Stimulated activated CD4-positive, alpha-beta T cell treated with anti-CD3 and anti-CD28 coated beads, TNF-alpha, amount 100 ng/mL, for 24 hours (primary cell): ENCODE data around the gene PRKG2.

Experiments used
- DNase-seq, 3 experiments: peaks; one replicate each; pipeline ENCODE4 v3.0.0-alpha.2; 2020; ENCODE audit warnings: low read depth in 3 of 3

The PRKG2 gene

GRCh38 chr4:81215931-81216330 is 909 bp upstream of the PRKG2 start:
- DNase-seq: no peak

GRCh38 chr4:81214144-81214880 is 710 bp downstream of the PRKG2 start:
- no peak for DNase-seq

GRCh38 chr4:81213671-81214070 is 1.4 kb downstream of the PRKG2 start:
- DNase-seq: no peak

DNA sequence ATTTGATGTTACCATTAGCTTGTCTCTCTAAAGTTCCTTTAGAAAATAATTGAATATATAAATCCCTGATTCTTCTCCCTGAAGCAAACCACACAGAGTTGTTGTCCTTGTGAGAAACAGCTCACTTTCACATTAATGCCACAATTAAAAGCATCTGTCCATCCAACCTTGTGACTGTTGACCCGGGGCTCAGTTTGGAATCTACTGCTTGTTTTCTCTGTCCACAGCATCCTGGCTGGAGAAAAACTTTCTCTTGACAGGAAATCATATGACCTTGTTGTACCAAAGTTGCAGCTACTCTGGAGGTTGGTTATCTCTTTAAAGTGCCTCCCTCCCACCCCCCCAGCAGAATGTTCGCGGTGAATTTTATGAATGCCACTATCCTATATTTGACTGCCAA is 3.1 kb downstream of the PRKG2 start:
- no peak for DNase-seq

GRCh38 chr4:81207828-81208227 is 7.2 kb downstream of the PRKG2 start:
- no peak for DNase-seq

DNA sequence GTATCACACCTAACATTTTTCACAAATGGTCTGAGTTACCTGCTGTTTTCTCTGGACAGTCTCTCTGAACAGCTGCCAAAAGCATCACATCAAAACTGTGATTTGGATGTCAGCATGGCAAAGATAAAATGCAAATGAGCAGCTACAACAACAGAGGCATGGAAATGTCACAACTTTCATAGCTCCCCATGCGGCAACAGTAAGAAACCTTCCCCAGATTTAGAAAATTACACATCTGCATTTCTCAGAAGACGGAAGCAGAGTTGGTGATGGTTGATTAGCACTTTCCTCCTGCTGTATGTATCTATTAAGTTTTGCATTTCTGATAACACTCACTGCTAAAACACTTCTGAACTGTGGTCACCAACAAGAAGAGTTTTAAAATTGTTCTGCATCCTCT is 9.7 kb downstream of the PRKG2 start:
- no peak for DNase-seq

GRCh38 chr4:81204571-81204970 is 10.5 kb downstream of the PRKG2 start:
- DNase-seq: no peak

DNA sequence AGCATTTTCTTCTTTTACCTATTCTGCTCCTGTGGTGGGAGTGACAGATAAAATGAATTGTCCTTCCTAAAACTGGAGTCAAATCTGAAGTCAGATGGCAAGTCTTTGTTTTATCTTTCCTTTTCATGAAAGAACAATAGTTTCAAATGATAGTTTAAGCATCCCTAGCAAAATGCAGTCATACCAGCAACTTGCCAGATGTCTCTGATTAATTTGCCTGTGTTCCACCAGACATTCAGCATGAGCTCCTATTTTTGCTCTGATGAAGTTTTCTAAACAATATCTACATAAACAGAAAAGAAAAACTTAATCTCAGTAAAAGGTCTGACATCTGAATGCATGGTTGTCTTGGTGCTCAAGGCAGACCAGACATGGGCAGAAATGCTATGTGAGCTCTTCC is 15.2 kb downstream of the PRKG2 start:
- DNase-seq: no peak

DNA sequence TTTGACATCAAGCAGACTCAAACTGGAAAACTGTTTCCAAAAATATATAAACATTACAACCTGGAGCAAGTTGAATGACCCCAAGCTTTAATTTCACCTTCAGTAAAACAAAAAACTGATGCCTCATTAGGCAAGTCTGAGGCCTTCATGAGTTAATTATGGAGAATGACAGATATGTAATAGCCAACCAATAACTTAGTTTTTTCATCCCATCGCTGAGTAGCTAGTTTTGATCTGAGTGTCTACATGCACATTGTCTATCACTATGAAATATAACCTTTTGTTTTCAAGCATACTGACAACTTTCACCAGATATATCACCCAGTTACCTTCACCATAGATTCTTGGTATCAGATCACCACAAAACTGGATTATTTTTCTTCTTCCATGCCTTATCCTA is 16.4 kb downstream of the PRKG2 start:
- DNase-seq: no peak

DNA sequence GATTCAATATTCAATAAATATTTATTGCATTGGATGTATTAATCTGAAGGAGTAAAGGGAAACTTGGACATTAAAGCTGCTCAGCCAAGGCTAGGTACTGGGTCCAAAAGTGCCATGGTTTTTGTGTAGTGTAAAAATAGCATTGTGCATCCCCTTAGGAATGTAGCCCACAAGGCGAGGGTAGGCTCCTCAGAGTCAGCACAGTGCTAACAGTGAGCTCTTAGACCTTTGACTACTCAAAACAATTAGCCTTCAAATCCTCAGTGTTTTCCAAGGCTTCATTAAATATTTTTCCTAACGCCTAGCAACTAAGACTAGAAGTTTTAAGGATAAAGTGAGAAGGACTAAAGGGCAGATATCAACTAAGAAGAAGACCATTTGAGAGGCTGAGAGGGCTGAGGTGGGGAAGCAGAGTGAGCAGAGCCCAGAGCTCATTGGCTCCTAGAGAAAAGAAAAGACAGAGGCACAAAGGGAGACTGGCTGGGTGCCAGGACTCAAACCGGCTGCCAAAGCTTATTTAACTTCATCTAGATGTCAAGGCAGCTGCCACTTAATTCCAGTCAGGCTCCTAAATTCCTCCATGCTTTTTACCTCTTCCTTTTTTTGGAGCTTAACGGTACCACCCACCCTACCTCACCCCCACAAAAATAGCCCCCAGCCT is 17.0 kb downstream of the PRKG2 start:
- no peak for DNase-seq

- no peak for DNase-seq
Observed at GRCh38 chr4:81196126-81196650, 18.8 kb downstream of the PRKG2 start.

DNA sequence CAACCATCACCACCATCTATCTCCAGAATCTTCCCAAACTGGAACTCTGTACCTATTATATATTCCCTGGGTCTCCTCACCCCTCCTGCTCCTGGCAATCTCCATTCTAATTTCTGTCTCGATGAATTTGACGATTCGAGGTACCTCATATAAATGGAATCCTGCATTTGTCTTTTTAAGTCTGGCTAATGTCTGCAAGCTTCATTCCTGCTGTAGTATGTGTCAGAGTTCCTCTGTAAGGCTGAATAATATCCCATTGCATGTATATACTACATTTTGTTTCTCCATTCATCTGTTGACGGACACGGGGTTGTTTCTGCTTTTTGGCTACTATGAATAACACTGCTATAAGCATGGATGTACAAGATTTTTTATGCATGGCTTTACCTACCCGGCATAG is 19.5 kb downstream of the PRKG2 start:
- no peak for DNase-seq

DNA sequence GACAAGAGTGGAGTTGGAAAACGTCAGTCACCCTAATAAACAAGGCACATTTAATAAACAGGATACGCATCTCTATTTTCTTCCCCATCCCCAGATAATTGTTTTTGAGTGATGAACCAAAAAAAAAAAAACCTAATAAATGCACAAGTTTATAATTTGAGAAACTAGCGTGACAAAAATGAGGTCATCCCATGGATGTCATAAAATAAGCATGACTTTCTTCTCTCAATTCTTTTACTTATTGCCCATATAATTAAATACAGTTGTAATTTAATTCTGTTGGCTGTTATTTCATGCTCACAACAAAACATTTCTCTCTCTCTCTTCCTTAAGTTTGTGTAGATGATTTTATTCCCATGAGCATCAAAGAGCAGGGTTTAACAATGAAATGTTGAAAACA is 20.7 kb downstream of the PRKG2 start:
- no peak for DNase-seq

DNA sequence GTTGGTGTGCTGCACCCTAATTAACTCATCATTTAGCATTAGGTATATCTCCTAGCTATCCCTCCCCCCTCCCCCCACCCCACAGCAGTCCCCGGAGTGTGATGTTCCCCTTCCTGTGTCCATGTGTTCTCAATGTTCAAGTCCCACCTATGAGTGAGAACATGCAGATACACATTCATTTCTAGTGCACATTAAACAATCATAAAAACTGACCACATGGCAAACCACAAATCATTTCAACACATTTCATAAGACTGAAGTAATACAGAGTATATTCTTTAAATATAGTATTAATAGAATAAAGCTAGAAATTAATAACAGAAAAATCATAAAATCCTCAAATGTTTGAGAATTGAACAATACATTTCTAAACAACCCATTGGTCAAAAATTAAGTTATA is 34.1 kb downstream of the PRKG2 start:
- DNase-seq: no peak

GRCh38 chr4:81179326-81179725 is 35.7 kb downstream of the PRKG2 start:
- DNase-seq: no peak

- no peak for DNase-seq
Observed at GRCh38 chr4:81173213-81173612, 41.8 kb downstream of the PRKG2 start.

DNA sequence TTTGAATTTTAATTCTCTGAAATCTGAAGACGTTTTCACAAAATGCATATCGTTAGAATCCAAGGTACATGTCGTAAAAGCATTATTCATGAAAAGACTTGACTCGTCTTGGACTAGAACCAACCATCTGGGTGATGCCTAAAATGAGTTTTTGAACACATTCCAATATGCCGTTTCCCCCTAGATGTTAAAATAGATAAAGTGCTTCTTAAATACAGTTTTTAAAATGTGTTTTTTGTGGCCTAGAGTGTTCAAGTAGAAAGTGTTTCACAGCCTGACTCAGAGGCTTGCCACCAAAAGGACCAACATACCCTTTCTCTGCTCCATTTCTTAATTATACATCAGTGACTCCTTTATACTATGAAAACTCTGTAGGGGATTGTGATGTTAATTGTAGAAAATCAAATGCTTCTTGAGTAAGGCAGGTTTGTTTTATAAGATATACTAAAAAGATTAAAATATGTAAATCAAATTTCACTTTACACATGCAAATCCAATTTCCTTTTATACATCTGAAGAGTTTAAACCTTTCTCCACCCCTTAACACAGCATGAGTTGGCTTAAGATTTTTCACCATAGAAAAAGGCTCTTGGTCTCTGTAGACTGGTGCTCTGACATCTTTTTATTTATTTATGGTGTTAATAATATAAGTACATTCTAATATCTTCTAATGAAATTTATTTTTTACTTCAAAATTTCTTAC is 48.4 kb downstream of the PRKG2 start:
- DNase-seq: no peak

GRCh38 chr4:81165861-81166430 is 49.1 kb downstream of the PRKG2 start:
- no peak for DNase-seq

DNA sequence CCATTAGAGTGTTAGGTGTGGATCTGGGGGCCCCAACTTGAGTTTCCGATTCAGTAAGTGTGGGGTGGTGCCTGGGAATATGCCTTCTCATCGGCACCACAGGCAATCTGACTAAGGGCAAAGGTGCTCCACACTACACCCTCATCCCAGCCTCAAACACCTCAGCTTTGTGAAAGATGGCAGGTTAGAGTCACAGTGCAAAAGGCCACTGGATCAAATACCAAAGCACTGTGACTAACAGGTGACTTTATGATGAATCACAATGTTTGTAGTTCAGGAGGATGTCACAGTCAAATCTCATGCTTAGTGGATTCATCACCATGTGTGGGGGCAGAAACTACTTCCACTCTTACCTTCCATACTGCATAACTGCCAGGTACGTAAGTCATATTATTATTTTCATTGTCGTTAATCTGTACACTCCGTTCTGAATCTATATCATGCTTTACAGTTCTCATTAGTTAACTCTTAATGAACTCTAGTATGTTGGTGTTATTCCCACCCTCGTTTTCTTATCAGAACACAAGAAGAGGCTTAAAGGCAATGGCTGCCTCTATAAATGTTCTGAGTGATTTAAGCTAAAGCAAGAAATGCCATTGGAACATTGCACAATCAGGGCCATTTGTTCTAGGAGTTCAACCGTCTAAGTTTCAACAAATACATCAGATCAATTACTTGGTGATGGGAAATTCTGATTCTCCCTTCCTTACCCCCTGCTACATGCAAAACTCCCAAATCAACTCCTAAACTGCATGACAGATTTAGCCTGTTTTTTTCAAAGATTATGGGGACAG is 50.2 kb downstream of the PRKG2 start:
- DNase-seq: no peak

DNA sequence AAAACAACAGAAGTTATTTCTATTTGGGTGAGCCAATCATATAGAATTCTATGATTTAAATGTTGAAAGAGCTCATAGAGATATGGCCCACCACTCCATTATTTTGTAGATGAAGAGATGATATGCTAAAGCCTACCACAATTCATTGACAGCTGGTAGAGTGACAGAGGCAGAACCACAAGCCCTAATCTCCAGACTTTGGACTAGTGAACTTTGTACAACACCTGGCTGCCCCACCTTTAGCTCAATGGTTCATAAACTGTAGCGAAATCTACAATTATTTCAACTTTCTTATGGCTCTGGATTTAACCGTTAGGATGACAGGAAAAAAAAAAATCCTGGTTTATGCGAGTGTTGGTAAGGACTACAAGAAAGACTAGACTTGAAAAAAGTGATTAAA is 50.9 kb downstream of the PRKG2 start:
- no peak for DNase-seq

GRCh38 chr4:81162752-81163458 is 52.1 kb downstream of the PRKG2 start:
- no peak for DNase-seq
